IMR-90 (cell line): Measurements from ENCODE around the gene ANKRD31.

Source experiments
- RAD21 ChIP-seq: IDR thresholded peaks from 2 replicates; pipeline ENCODE4 v1.6.1; 2012; ENCODE audit warnings: low read length, improper control_type of control experiment
- TF ChIP-seq, protein P1 (sequence below): conservative IDR thresholded peaks from 2 replicates; pipeline ENCODE4 v1.5.1; 2012; ENCODE audit warnings: mild to moderate bottlenecking, low read depth, low read length, improper control_type of control experiment

DNA sequence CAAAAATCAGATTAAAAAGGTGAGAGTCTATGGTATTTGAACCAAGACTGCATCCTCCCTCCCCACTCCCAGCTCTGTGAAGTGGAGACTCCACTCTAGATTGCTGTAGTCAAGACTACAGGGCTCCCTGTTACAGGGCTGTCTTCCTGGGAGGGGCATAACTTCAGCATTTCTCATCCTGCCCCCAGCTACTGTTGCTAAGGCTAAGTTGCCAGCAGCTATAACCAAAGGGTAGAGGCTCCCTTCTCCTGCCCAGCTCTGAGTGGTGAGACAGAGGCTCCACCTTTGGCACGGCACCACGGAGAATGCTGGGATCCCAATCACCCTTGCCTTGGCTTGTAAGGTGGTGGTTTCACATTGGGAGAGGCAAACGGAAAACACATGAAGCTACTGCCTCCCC lies 145.1 kb downstream of the ANKRD31 start:
- TF ChIP-seq, protein P1, sequence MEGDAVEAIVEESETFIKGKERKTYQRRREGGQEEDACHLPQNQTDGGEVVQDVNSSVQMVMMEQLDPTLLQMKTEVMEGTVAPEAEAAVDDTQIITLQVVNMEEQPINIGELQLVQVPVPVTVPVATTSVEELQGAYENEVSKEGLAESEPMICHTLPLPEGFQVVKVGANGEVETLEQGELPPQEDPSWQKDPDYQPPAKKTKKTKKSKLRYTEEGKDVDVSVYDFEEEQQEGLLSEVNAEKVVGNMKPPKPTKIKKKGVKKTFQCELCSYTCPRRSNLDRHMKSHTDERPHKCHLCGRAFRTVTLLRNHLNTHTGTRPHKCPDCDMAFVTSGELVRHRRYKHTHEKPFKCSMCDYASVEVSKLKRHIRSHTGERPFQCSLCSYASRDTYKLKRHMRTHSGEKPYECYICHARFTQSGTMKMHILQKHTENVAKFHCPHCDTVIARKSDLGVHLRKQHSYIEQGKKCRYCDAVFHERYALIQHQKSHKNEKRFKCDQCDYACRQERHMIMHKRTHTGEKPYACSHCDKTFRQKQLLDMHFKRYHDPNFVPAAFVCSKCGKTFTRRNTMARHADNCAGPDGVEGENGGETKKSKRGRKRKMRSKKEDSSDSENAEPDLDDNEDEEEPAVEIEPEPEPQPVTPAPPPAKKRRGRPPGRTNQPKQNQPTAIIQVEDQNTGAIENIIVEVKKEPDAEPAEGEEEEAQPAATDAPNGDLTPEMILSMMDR, result no peak
- TF ChIP-seq RAD21, result no peak
